ENCODE measurements around the gene BDKRB1.
A peak's percentile ranks its signal among the peaks of the same experiment; 100 is the strongest.

The BDKRB1 gene

DNA sequence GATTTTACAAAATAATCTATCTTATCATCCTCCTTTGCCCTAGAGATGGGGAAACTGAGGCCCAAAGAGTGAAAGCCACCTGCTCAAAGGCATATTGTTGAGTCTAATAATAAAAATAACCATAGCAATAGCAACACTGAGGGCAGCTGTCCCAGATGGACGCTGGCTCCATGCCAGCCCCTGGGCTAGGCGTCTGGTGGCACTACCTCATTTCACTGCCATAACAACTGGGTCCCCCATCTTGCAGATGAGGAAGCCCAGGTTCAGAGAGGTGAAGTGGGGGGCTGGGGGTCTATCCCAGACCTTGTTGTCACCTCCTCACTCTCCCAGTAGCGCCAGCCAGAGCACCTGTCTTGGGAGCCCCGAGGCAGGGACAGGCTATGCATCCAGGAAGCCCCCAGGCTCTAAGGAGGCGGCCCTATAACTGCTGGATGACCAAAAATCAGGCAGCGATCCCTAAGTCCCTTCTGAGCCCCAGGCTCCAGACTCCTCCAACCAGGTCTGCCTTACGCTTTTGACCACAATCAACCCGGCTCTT is 38.6 kb upstream of the BDKRB1 start:
- no peak overlapping the region for H3K27ac ChIP-seq (ENCODE audit: low read depth, low read length)
- no peak overlapping the region for H3K4me3 ChIP-seq (ENCODE audit: low read depth in 1 of 2, low read length in 2 of 2)
- H3K4me1 ChIP-seq (ENCODE audit: control insufficient read depth in 1 of 2, insufficient read depth in 2 of 2, low read length in 2 of 2): no peaks in the 10 kb centered on the region
- no peaks in the 10 kb centered on the region for H3K27me3 ChIP-seq (ENCODE audit: control insufficient read depth in 1 of 2, insufficient read depth in 2 of 2, low read length in 2 of 2)
- H3K36me3 ChIP-seq (ENCODE audit: control insufficient read depth in 1 of 2, insufficient read depth in 2 of 2, low read length in 2 of 2): no peaks in the 10 kb centered on the region
- H3K9me3 ChIP-seq (ENCODE audit: control insufficient read depth in 1 of 2, low read length in 2 of 2): no peaks in the 10 kb centered on the region
- H3K9ac ChIP-seq (ENCODE audit: low read depth in 1 of 2, low read length in 2 of 2): no peak overlapping the region

GRCh38 chr14:96221109-96221650 is 34.8 kb upstream of the BDKRB1 start:
- no peaks in the 10 kb centered on the region for H3K27me3 ChIP-seq (ENCODE audit: control insufficient read depth in 1 of 2, insufficient read depth in 2 of 2, low read length in 2 of 2)
- no peaks in the 10 kb centered on the region for H3K9me3 ChIP-seq (ENCODE audit: control insufficient read depth in 1 of 2, low read length in 2 of 2)
- no peak overlapping the region for H3K9ac ChIP-seq (ENCODE audit: low read depth in 1 of 2, low read length in 2 of 2)
- no peak overlapping the region for H3K4me3 ChIP-seq (ENCODE audit: low read depth in 1 of 2, low read length in 2 of 2)
- no peak overlapping the region for H3K27ac ChIP-seq (ENCODE audit: low read depth, low read length)
- H3K36me3 ChIP-seq (ENCODE audit: control insufficient read depth in 1 of 2, insufficient read depth in 2 of 2, low read length in 2 of 2): no peaks in the 10 kb centered on the region
- peaks cover 20 to 21% of the 10 kb centered on the region in 2 donors for H3K4me1 ChIP-seq (ENCODE audit: control insufficient read depth in 1 of 2, insufficient read depth in 2 of 2, low read length in 2 of 2)

DNA sequence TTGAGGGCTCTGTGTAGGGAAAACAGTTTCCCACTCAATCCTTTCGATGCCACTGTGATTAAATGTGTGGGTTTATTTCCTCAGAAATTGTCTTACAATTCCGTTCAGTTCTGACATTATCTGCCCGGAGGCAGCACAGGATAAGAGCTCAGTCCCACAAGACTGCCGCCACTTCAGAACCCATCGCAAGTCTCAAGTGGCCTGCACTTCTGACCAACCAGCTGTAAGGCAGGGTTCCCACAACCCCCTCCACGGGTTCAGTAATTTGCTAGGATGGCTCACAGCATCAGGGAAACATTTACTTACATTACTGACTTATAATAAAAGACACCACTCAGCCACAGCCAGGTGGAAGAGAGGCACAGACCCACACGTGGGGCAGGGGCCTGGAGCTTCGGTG is 34.2 kb upstream of the BDKRB1 start:
- Histone ChIP-seq H3K27ac (ENCODE audit: low read depth, low read length) (no peak overlapping the region), H3K9me3 (ENCODE audit: control insufficient read depth in 1 of 2, low read length in 2 of 2) (no peaks in the 10 kb centered on the region), H3K9ac (ENCODE audit: low read depth in 1 of 2, low read length in 2 of 2) (no peak overlapping the region), H3K4me1 (ENCODE audit: control insufficient read depth in 1 of 2, insufficient read depth in 2 of 2, low read length in 2 of 2) (peaks cover 20 to 21% of the 10 kb centered on the region in 2 donors), H3K36me3 (ENCODE audit: control insufficient read depth in 1 of 2, insufficient read depth in 2 of 2, low read length in 2 of 2) (no peaks in the 10 kb centered on the region), H3K4me3 (ENCODE audit: low read depth in 1 of 2, low read length in 2 of 2) (no peak overlapping the region), H3K27me3 (ENCODE audit: control insufficient read depth in 1 of 2, insufficient read depth in 2 of 2, low read length in 2 of 2) (no peaks in the 10 kb centered on the region)

DNA sequence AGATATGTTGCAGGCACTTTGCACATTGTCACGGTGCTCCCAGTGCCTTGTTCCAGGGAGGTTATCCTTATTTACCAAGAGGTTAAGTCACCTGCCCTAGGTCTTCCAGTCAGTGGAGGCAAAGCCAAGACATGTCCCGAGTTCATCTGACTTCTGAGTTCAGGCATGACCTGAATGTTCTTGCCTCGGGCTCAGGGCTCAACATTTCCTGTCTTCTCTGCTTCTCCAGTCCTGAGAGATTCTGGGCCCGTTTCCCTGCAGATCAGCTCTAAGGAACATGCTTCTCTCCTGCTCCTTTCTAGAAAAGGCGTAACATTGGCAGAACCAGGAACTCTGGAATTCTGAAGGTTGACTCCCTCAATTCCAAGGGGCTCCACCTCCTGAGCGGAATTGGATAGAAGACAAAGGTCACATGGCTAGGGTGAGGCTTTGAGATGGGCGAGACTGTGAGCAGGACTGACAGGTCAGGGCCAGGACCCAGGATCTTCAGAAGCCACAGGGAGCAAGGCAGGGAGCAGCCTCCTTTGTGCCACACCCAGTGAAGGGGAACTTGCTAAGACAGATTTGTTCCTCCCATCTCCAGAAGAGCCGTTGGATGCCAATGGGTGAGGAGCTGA is 31.4 kb upstream of the BDKRB1 start:
- Histone ChIP-seq H3K4me3 (ENCODE audit: low read depth in 1 of 2, low read length in 2 of 2) (peak overlapping the region in 1 of 2 donors; percentile 18), H3K9ac (ENCODE audit: low read depth in 1 of 2, low read length in 2 of 2) (no peak overlapping the region), H3K36me3 (ENCODE audit: control insufficient read depth in 1 of 2, insufficient read depth in 2 of 2, low read length in 2 of 2) (no peaks in the 10 kb centered on the region), H3K4me1 (ENCODE audit: control insufficient read depth in 1 of 2, insufficient read depth in 2 of 2, low read length in 2 of 2) (peaks cover 20 to 21% of the 10 kb centered on the region in 2 donors), H3K9me3 (ENCODE audit: control insufficient read depth in 1 of 2, low read length in 2 of 2) (no peaks in the 10 kb centered on the region), H3K27ac (ENCODE audit: low read depth, low read length) (no peak overlapping the region), H3K27me3 (ENCODE audit: control insufficient read depth in 1 of 2, insufficient read depth in 2 of 2, low read length in 2 of 2) (no peaks in the 10 kb centered on the region)

DNA sequence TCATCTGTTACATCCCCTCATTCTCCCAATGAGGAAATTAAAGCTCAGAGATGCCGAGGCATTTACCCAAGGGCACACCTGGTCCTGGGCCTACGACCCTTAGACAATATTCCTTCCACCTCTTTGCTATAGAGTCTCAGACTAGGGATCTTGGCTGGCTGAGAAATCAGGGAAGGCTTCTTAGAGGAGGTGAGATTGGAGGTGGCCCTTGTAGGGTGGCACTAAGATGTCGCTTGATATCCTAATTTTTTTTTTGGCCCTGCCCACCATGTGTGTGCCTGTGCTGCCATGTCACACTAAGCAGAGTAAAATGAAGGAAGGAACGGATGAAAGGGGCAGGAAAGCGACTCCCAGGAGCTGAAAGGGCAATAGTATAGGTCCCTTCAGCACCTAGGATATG is 30.8 kb upstream of the BDKRB1 start:
- H3K27me3 ChIP-seq (ENCODE audit: control insufficient read depth in 1 of 2, insufficient read depth in 2 of 2, low read length in 2 of 2): no peaks in the 10 kb centered on the region
- no peak overlapping the region for H3K9ac ChIP-seq (ENCODE audit: low read depth in 1 of 2, low read length in 2 of 2)
- no peaks in the 10 kb centered on the region for H3K9me3 ChIP-seq (ENCODE audit: control insufficient read depth in 1 of 2, low read length in 2 of 2)
- peaks cover 20 to 21% of the 10 kb centered on the region in 2 donors for H3K4me1 ChIP-seq (ENCODE audit: control insufficient read depth in 1 of 2, insufficient read depth in 2 of 2, low read length in 2 of 2)
- H3K27ac ChIP-seq (ENCODE audit: low read depth, low read length): no peak overlapping the region
- peak overlapping the region in 1 of 2 donors; percentile 18 for H3K4me3 ChIP-seq (ENCODE audit: low read depth in 1 of 2, low read length in 2 of 2)
- H3K36me3 ChIP-seq (ENCODE audit: control insufficient read depth in 1 of 2, insufficient read depth in 2 of 2, low read length in 2 of 2): no peaks in the 10 kb centered on the region

DNA sequence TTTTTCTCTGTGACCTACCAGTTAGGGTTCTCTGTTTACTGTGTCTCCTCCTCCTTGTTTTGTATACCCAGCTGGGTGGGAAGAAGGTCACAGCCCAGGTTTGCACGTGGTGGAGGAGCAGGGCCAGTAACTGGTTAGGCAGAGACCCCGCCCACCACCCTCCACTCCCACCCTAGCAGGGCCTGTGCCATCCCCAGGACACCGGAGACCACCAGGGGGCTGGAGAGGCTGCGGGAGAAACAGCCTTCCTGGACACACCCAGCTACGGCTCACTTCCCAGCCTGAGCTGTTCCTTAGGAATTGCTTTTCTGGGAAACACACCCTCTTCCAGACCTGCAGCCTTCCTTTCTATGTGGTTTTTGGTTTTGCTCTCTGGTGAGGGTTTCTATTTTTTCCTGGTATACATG is 30.3 kb upstream of the BDKRB1 start:
- peaks cover 20 to 21% of the 10 kb centered on the region in 2 donors for H3K4me1 ChIP-seq (ENCODE audit: control insufficient read depth in 1 of 2, insufficient read depth in 2 of 2, low read length in 2 of 2)
- H3K27me3 ChIP-seq (ENCODE audit: control insufficient read depth in 1 of 2, insufficient read depth in 2 of 2, low read length in 2 of 2): no peaks in the 10 kb centered on the region
- no peaks in the 10 kb centered on the region for H3K36me3 ChIP-seq (ENCODE audit: control insufficient read depth in 1 of 2, insufficient read depth in 2 of 2, low read length in 2 of 2)
- H3K9ac ChIP-seq (ENCODE audit: low read depth in 1 of 2, low read length in 2 of 2): no peak overlapping the region
- no peak overlapping the region for H3K4me3 ChIP-seq (ENCODE audit: low read depth in 1 of 2, low read length in 2 of 2)
- H3K27ac ChIP-seq (ENCODE audit: low read depth, low read length): no peak overlapping the region
- H3K9me3 ChIP-seq (ENCODE audit: control insufficient read depth in 1 of 2, low read length in 2 of 2): no peaks in the 10 kb centered on the region

DNA sequence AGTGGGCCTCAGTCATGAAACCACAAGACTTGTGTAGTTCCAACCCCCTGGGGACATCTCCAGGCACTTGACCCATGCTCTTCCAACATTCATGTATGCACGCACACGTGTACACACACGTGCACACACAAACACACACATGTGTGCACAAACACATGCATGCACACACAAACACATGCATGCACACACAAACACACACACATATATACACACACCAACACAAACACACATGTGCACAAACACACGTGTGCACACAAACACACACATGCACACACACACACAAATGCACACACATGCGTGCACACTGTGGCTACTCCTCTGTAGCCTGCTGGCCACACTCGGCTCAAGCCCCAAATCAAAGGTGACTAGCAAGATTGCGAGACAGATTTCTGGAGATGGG is 28.6 kb upstream of the BDKRB1 start:
- Histone ChIP-seq H3K27ac (ENCODE audit: low read depth, low read length) (no peak overlapping the region), H3K4me1 (ENCODE audit: control insufficient read depth in 1 of 2, insufficient read depth in 2 of 2, low read length in 2 of 2) (peaks cover 20 to 26% of the 10 kb centered on the region in 2 donors), H3K9me3 (ENCODE audit: control insufficient read depth in 1 of 2, low read length in 2 of 2) (no peaks in the 10 kb centered on the region), H3K36me3 (ENCODE audit: control insufficient read depth in 1 of 2, insufficient read depth in 2 of 2, low read length in 2 of 2) (no peaks in the 10 kb centered on the region), H3K9ac (ENCODE audit: low read depth in 1 of 2, low read length in 2 of 2) (no peak overlapping the region), H3K4me3 (ENCODE audit: low read depth in 1 of 2, low read length in 2 of 2) (no peak overlapping the region), H3K27me3 (ENCODE audit: control insufficient read depth in 1 of 2, insufficient read depth in 2 of 2, low read length in 2 of 2) (no peaks in the 10 kb centered on the region)

- no peak overlapping the region for H3K4me3 ChIP-seq (ENCODE audit: low read depth in 1 of 2, low read length in 2 of 2)
- no peaks in the 10 kb centered on the region for H3K27me3 ChIP-seq (ENCODE audit: control insufficient read depth in 1 of 2, insufficient read depth in 2 of 2, low read length in 2 of 2)
- no peak overlapping the region for H3K9ac ChIP-seq (ENCODE audit: low read depth in 1 of 2, low read length in 2 of 2)
- no peaks in the 10 kb centered on the region for H3K9me3 ChIP-seq (ENCODE audit: control insufficient read depth in 1 of 2, low read length in 2 of 2)
- H3K36me3 ChIP-seq (ENCODE audit: control insufficient read depth in 1 of 2, insufficient read depth in 2 of 2, low read length in 2 of 2): no peaks in the 10 kb centered on the region
- peaks cover 18 to 28% of the 10 kb centered on the region in 2 donors for H3K4me1 ChIP-seq (ENCODE audit: control insufficient read depth in 1 of 2, insufficient read depth in 2 of 2, low read length in 2 of 2)
- H3K27ac ChIP-seq (ENCODE audit: low read depth, low read length): no peak overlapping the region
These were observed 26.7 kb upstream of the BDKRB1 start for GRCh38 chr14:96229315-96229714.

DNA sequence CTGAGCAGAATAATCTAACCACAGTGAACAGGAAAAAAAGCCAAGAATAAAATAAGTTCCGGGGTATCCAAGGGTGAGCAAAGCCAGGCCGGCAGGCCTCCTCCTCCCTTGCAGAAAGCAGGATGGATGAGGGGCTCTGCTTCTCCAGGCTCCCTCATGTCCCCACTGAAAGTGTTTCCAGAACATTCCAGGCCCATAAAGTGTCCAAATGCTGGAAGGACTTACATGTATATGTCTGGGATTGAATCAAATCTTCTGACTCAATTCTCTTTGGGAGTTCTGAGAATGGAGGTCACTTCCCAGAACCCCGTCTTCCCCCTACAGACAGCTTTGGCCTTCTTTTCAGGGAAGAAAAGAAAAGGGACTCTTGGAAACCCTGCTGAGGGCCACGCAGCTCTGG is 25.0 kb upstream of the BDKRB1 start:
- no peaks in the 10 kb centered on the region for H3K36me3 ChIP-seq (ENCODE audit: control insufficient read depth in 1 of 2, insufficient read depth in 2 of 2, low read length in 2 of 2)
- H3K4me1 ChIP-seq (ENCODE audit: control insufficient read depth in 1 of 2, insufficient read depth in 2 of 2, low read length in 2 of 2): peaks cover 10 to 23% of the 10 kb centered on the region in 2 donors
- H3K4me3 ChIP-seq (ENCODE audit: low read depth in 1 of 2, low read length in 2 of 2): no peak overlapping the region
- no peaks in the 10 kb centered on the region for H3K9me3 ChIP-seq (ENCODE audit: control insufficient read depth in 1 of 2, low read length in 2 of 2)
- no peak overlapping the region for H3K27ac ChIP-seq (ENCODE audit: low read depth, low read length)
- no peaks in the 10 kb centered on the region for H3K27me3 ChIP-seq (ENCODE audit: control insufficient read depth in 1 of 2, insufficient read depth in 2 of 2, low read length in 2 of 2)
- no peak overlapping the region for H3K9ac ChIP-seq (ENCODE audit: low read depth in 1 of 2, low read length in 2 of 2)

DNA sequence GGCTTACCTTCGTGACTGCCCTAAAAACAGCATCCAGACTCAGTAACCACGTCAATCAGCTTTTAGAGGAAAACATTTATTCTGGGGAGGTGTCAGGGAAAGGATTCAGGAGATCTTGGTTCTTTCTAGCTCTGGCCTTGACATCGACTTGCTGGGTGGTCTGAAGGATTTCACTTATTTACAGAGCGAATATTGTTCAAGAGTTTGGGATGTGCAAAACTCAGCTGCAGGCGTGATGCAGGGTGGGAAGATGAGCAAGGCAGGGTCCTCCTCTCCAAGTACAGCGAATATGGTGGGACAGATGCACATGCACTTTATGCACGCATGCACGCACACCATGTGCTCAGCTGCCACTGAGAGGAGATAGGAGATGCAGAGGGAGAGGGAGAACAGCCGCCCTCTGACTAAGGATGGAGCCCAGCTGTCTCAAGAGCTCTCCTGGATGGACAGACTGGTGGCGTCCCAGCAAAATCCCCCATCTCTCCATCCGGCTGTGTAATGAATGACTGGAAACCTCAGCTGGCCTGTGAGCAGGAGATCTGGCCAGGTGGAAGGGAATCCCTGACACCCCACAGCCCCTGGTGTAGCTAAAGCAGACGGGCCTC is 24.4 kb upstream of the BDKRB1 start:
- peaks cover 9 to 22% of the 10 kb centered on the region in 2 donors for H3K4me1 ChIP-seq (ENCODE audit: control insufficient read depth in 1 of 2, insufficient read depth in 2 of 2, low read length in 2 of 2)
- H3K4me3 ChIP-seq (ENCODE audit: low read depth in 1 of 2, low read length in 2 of 2): no peak overlapping the region
- H3K27ac ChIP-seq (ENCODE audit: low read depth, low read length): no peak overlapping the region
- H3K27me3 ChIP-seq (ENCODE audit: control insufficient read depth in 1 of 2, insufficient read depth in 2 of 2, low read length in 2 of 2): no peaks in the 10 kb centered on the region
- H3K9me3 ChIP-seq (ENCODE audit: control insufficient read depth in 1 of 2, low read length in 2 of 2): no peaks in the 10 kb centered on the region
- H3K36me3 ChIP-seq (ENCODE audit: control insufficient read depth in 1 of 2, insufficient read depth in 2 of 2, low read length in 2 of 2): no peaks in the 10 kb centered on the region
- H3K9ac ChIP-seq (ENCODE audit: low read depth in 1 of 2, low read length in 2 of 2): no peak overlapping the region

Data from duodenal mucosa (tissue), 2 donors.